Endothelial cell of umbilical vein (primary cell): ENCODE data around the gene SLC30A1. TPM values are rescaled to one million over a fixed set of nuclear protein-coding genes. Genes with fewer than 3 reads are reported as not detected.

Experiments used
- BruUV-seq: library from RNA; stranded (reverse); fragments of 400-500 nt; replicated peaks from 2 replicates; lab custom pipeline; 2021; lab: Mats Ljungman, UMichigan
- CTCF ChIA-PET: fragments of 300-600, 350-600 bp; sonication (Branson Sonifier 250); formaldehyde crosslinking; loops from one replicate; lab custom pipeline; 2021; ENCODE audit warnings: antibody characterized with exemption, inconsistent platforms; lab: Charles Lee
- POLR2A ChIA-PET: fragments of 300-600, 350-600 bp; sonication (Branson Sonifier 250); formaldehyde crosslinking; loops from one replicate; lab custom pipeline; 2021; ENCODE audit warnings: antibody characterized with exemption, inconsistent platforms; lab: Charles Lee
- DNase-seq: peaks from one replicate; pipeline ENCODE4 v3.0.0-alpha.2; 2011; ENCODE audit warnings: low read depth, low spot score
- FAIRE-seq: peaks from 2 replicates; lab custom pipeline; 2011; peaks lifted over from hg19 to GRCh38; lab: Jason Lieb, UNC
- H2AFZ ChIP-seq: 2 replicates; pipeline ENCODE4 v1.6.0; 2012; ENCODE audit warnings: low read depth, low read length, control low read depth, inconsistent platforms
- H3K27ac ChIP-seq: 2 replicates; pipeline ENCODE4 v1.5.1; 2011; ENCODE audit warnings: low read depth, mild to moderate bottlenecking, control low read depth, low read length, moderate library complexity; ENCODE audit not compliant: insufficient read depth
- H3K27me3 ChIP-seq, 2 experiments: 2 replicates each; pipeline versions ENCODE4 v1.6.0 to v1.6.1; 2011; ENCODE audit warnings: low read length in 2 of 2, mixed read lengths in 1 of 2; ENCODE audit not compliant: control insufficient read depth in 2 of 2, insufficient read depth in 2 of 2
- H3K36me3 ChIP-seq, 2 experiments: 2 replicates in 1 of 2; 3 replicates in 1 of 2; pipeline ENCODE4 v1.5.1; 2011; ENCODE audit warnings: low read length in 2 of 2, mild to moderate bottlenecking in 1 of 2, moderate library complexity in 1 of 2; ENCODE audit not compliant: control insufficient read depth in 2 of 2, insufficient read depth in 2 of 2; ENCODE audit errors: extremely low read depth in 1 of 2
- H3K4me1 ChIP-seq: 3 replicates; pipeline ENCODE4 v1.5.1; 2011; ENCODE audit warnings: mild to moderate bottlenecking, low read length; ENCODE audit not compliant: control insufficient read depth, insufficient read depth; ENCODE audit errors: extremely low read depth
- H3K4me2 ChIP-seq: 2 replicates; pipeline ENCODE4 v1.6.1; 2011; ENCODE audit warnings: low read length, control low read depth, mixed read lengths; ENCODE audit not compliant: insufficient read depth
- H3K4me3 ChIP-seq, 3 experiments: fragments of 200-600 bp in 1 of 3; sonication (generic), shearing (Covaris generic) in 1 of 3; replicated peaks in 1 of 3; 2 replicates each; pipeline ENCODE4 v1.5.1; 2011 to 2016; ENCODE audit warnings: control low read depth in 3 of 3, low read length in 3 of 3, mild to moderate bottlenecking in 2 of 3, inconsistent platforms in 1 of 3, low read depth in 1 of 3, moderate library complexity in 1 of 3; ENCODE audit not compliant: insufficient read depth in 1 of 3
- H3K79me2 ChIP-seq: 2 replicates; pipeline ENCODE4 v1.6.0; 2012; ENCODE audit warnings: low read length, inconsistent platforms; ENCODE audit not compliant: control insufficient read depth, insufficient read depth
- H3K9ac ChIP-seq: replicated peaks from 2 replicates; pipeline ENCODE3; 2011; ENCODE audit warnings: low read length, control low read depth; ENCODE audit not compliant: insufficient read depth; ENCODE audit errors: extremely low read depth
- H3K9me1 ChIP-seq: replicated peaks from 3 replicates; pipeline ENCODE4 v1.6.0; 2011; ENCODE audit warnings: mild to moderate bottlenecking, low read length; ENCODE audit not compliant: control insufficient read depth, insufficient read depth; ENCODE audit errors: extremely low read depth
- H3K9me3 ChIP-seq: replicated peaks from 2 replicates; pipeline ENCODE4 v1.5.1; 2012; ENCODE audit warnings: low read length, inconsistent platforms; ENCODE audit not compliant: control insufficient read depth, insufficient read depth
- H4K20me1 ChIP-seq: replicated peaks from 2 replicates; pipeline ENCODE3; 2011; ENCODE audit warnings: mild to moderate bottlenecking, low read length; ENCODE audit not compliant: control insufficient read depth, insufficient read depth; ENCODE audit errors: extremely low read depth
- EZH2 ChIP-seq: IDR thresholded peaks from 2 replicates; pipeline ENCODE4 v1.6.1; 2012; ENCODE audit warnings: borderline replicate concordance, low read depth, mild to moderate bottlenecking, moderate library complexity, low read length, inconsistent platforms; ENCODE audit not compliant: severe bottlenecking
- FOS ChIP-seq: IDR thresholded peaks from 2 replicates; pipeline ENCODE4 v1.6.1; 2011; ENCODE audit warnings: mild to moderate bottlenecking, low read length, moderate library complexity, borderline replicate concordance; ENCODE audit not compliant: insufficient read depth
- GATA2 ChIP-seq: IDR thresholded peaks from 2 replicates; pipeline ENCODE4 v1.7.0; 2011; ENCODE audit warnings: low read depth, mild to moderate bottlenecking, moderate library complexity, mixed read lengths, low read length; ENCODE audit not compliant: insufficient read length, insufficient read depth
- JUN ChIP-seq: IDR thresholded peaks from 2 replicates; pipeline ENCODE4 v1.6.1; 2011; ENCODE audit warnings: borderline replicate concordance, low read depth; ENCODE audit not compliant: insufficient read length, insufficient read depth
- MYC ChIP-seq: IDR thresholded peaks from one replicate; pipeline ENCODE4 v1.6.1; 2011; ENCODE audit warnings: mild to moderate bottlenecking, low read depth, low read length
- POLR2AphosphoS5 ChIP-seq: IDR thresholded peaks from 2 replicates; pipeline ENCODE4 v1.6.1; 2012; ENCODE audit warnings: low read depth, mild to moderate bottlenecking, control low read depth, low read length, moderate library complexity; ENCODE audit not compliant: insufficient read depth
- dilution Hi-C: fragments of 300-500 bp; cut with MboI; formaldehyde crosslinking; loops from one replicate; pipeline ENCODE4 v1.15.0; 2019; ENCODE audit warnings: low sequenced_read_pairs; ENCODE audit not compliant: extremely low pct_ligation_motif_present
- intact Hi-C: fragments of 100-400 bp; cut with micrococcal nuclease; formaldehyde crosslinking; loops from one replicate; pipeline ENCODE4 v1.10.0; 2022
- polyA plus RNA-seq, 4 experiments: library from polyadenylated mRNA; depleted of rRNA in 3 of 4; stranded (reverse) in 3 of 4; unstranded in 1 of 4; fragments of >200 nt; gene quantifications; 2 replicates each; pipeline versions ENCODE4 v1.2.1 to v1.2.3, GENCODE V29; 2011 to 2012; ENCODE audit warnings: missing spikeins in 1 of 4
- total RNA-seq: library from RNA; stranded (reverse); gene quantifications from 2 replicates; pipeline ENCODE4 v1.2.3, GENCODE V29; 2021

Gene SLC30A1
- total and polyA plus RNA-seq, 2 donors (not counting 3 experiments of a cell fraction or from before 2014, with no cell fraction given): 5.5 to 21.5 TPM

DNA sequence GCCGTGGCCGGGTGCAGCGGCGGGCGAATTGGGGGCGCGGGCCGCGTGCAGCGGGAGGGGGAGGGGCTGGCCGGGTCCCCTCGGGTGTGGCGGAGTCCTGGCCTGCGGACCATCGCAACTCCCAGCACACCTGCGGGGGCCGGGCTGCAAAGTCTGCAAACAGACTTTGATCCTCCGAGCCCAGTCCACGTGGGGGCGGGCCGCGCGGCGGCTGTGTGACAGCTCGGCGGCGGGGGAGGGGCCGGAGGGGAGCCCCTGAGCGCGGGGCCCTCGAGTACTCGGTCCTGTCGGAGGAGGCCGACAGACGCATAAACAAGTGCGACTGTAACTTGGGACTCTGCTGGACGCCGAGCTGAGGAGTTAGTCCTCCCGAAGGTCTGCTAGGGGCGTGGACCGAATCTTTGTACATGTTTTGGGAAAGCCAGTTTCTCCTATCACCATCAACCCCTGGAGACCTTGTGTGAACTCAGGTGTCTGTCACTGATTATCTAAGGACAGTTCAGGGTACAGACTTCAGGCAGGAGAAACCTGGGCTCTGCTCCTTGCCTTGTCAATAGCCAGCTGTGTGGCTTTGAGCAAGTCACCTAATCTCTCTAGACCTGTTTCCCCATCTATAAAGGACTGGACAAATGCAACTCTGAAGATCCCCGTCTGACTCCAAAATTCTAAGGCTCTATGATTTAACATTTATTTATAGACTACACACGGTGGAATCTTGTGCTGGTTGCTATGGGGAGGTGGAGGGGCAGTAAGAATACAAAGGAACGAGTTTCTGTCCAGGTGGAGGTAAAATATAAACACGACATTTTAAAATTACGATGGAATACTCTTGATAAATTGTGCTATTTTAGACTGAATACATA is 710 bp upstream of the SLC30A1 start:
- intact Hi-C loops: loop anchor here (1.0 to 10.0 kb wide), 11 partner anchors 29 to 1345 kb away; partner anchors contain the start of genes DTL, INTS7, LPGAT1 and RCOR3
- CTCF ChIA-PET: interaction anchor here (0.6 to 2.2 kb wide), 16 partner anchors 9 to 256 kb away, joined by 3 to 31 read pairs (median 4); no protein-coding TSS in a partner anchor
- peak overlapping the region; percentile 47 to 98 (median 61) for H3K4me3 ChIP-seq
- peak overlapping the region; percentile 43 for H3K9ac ChIP-seq
- H3K79me2 ChIP-seq: peaks cover 37% of the 10 kb centered on the region
- FAIRE-seq (peak; percentile 28), DNase-seq (no peak)
- peaks cover 25% of the 10 kb centered on the region for H3K4me1 ChIP-seq
- peaks cover 0 to 10% of the 10 kb centered on the region in 2 experiments for H3K36me3 ChIP-seq
- H3K9me1 ChIP-seq: no peaks in the 10 kb centered on the region
- peak overlapping the region; percentile 70 for H3K4me2 ChIP-seq
- POLR2A ChIA-PET: interaction anchor here (0.6 to 1.0 kb wide), 5 partner anchors 28 to 101 kb away, joined by 3 to 4 read pairs (median 4); no protein-coding TSS in a partner anchor
- no TSS peak for BruUV-seq
- dilution Hi-C loops: no loop called here
- no peak overlapping the region for H3K27ac ChIP-seq
- peak overlapping the region; percentile 94 for H2AFZ ChIP-seq
- no peaks in the 10 kb centered on the region for H3K27me3 ChIP-seq
- no peaks in the 10 kb centered on the region for H4K20me1 ChIP-seq
- TF ChIP-seq MYC (no peak), EZH2 (no peak), JUN (no peak), POLR2AphosphoS5 (no peak), GATA2 (no peak), FOS (no peak)
- no peaks in the 10 kb centered on the region for H3K9me3 ChIP-seq
